HG02678 (cell line): ENCODE data around the gene FCN1.

Experiments
- ATAC-seq: cut with Tn5 transposase; IDR thresholded peaks from one replicate; pipeline ENCODE4 v1.9.1; 2021; ENCODE audit warnings: mild to moderate bottlenecking, moderate library complexity; ENCODE audit not compliant: unreplicated experiment

Gene FCN1

GRCh38 chr9:134915046-134915985, 2.4 kb downstream of the FCN1 start:
- no peak for ATAC-seq

- no peak for ATAC-seq
These were observed 3.2 kb downstream of the FCN1 start for GRCh38 chr9:134914501-134914834.

GRCh38 chr9:134913713-134914500, 3.8 kb downstream of the FCN1 start:
- ATAC-seq = no peak

- no peak for ATAC-seq
These were observed 4.5 kb downstream of the FCN1 start for GRCh38 chr9:134913041-134913712.

GRCh38 chr9:134912126-134912840, 5.4 kb downstream of the FCN1 start:
- ATAC-seq = no peak

- no peak for ATAC-seq
These were observed 7.9 kb downstream of the FCN1 start for GRCh38 chr9:134909511-134910481.

GRCh38 chr9:134908524-134909309, 9.0 kb downstream of the FCN1 start:
- no peak for ATAC-seq

GRCh38 chr9:134902936-134903335, 14.8 kb downstream of the FCN1 start:
- no peak for ATAC-seq

- ATAC-seq = no peak
These were observed 17.9 kb downstream of the FCN1 start for GRCh38 chr9:134899818-134900217.

- no peak for ATAC-seq
These were observed 18.5 kb downstream of the FCN1 start for GRCh38 chr9:134899168-134899567.

- no peak for ATAC-seq
These were observed 19.4 kb downstream of the FCN1 start for GRCh38 chr9:134898319-134898718.

- no peak for ATAC-seq
These were observed 20.0 kb downstream of the FCN1 start for GRCh38 chr9:134897584-134898170.

GRCh38 chr9:134896834-134897583, 20.7 kb downstream of the FCN1 start:
- ATAC-seq = no peak

GRCh38 chr9:134895908-134896833, 21.5 kb downstream of the FCN1 start:
- no peak for ATAC-seq

GRCh38 chr9:134895567-134895907, 22.2 kb downstream of the FCN1 start:
- ATAC-seq = no peak

GRCh38 chr9:134895097-134895496, 22.6 kb downstream of the FCN1 start:
- ATAC-seq = no peak
